ENCODE measurements around the gene GUCY2C.
A peak's percentile ranks its signal among the peaks of the same experiment; 100 is the strongest.

Gene GUCY2C

GRCh38 chr12:14723763-14724162 lies 27.4 kb upstream of the GUCY2C start:
- Histone ChIP-seq H3K4me3 (ENCODE audit: low read length, poor library complexity, severe bottlenecking) (no peak overlapping the region), H3K36me3 (ENCODE audit: insufficient read depth, low read length) (no peaks in the 10 kb centered on the region), H2AFZ (ENCODE audit: low read length) (no peak overlapping the region), H3K4me1 (ENCODE audit: insufficient read depth, low read length, poor library complexity, severe bottlenecking) (no peaks in the 10 kb centered on the region), H3F3A (ENCODE audit: low read depth) (no peaks in the 10 kb centered on the region), H4K20me1 (ENCODE audit: insufficient read depth, low read length, poor library complexity, severe bottlenecking) (no peaks in the 10 kb centered on the region), H3K9ac (ENCODE audit: low read depth, low read length, poor library complexity, severe bottlenecking) (no peak overlapping the region), H3K27me3 (ENCODE audit: insufficient read depth, low read length, poor library complexity, severe bottlenecking) (no peaks in the 10 kb centered on the region), H3K9me3 (ENCODE audit: insufficient read depth, low read depth, low read length) (no peaks in the 10 kb centered on the region), H3K4me2 (ENCODE audit: low read depth, low read length, poor library complexity, severe bottlenecking) (no peak overlapping the region), H3K79me2 (ENCODE audit: insufficient read depth, low read length) (no peaks in the 10 kb centered on the region), H3K9me2 (replicated peaks; ENCODE audit: low read depth, low read length) (no peaks in the 10 kb centered on the region)
- TF ChIP-seq EZH2phosphoT487 (IDR thresholded peaks at IDR 0.05; ENCODE audit: borderline replicate concordance), result no peak
- TF ChIP-seq, protein P1, sequence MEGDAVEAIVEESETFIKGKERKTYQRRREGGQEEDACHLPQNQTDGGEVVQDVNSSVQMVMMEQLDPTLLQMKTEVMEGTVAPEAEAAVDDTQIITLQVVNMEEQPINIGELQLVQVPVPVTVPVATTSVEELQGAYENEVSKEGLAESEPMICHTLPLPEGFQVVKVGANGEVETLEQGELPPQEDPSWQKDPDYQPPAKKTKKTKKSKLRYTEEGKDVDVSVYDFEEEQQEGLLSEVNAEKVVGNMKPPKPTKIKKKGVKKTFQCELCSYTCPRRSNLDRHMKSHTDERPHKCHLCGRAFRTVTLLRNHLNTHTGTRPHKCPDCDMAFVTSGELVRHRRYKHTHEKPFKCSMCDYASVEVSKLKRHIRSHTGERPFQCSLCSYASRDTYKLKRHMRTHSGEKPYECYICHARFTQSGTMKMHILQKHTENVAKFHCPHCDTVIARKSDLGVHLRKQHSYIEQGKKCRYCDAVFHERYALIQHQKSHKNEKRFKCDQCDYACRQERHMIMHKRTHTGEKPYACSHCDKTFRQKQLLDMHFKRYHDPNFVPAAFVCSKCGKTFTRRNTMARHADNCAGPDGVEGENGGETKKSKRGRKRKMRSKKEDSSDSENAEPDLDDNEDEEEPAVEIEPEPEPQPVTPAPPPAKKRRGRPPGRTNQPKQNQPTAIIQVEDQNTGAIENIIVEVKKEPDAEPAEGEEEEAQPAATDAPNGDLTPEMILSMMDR (conservative IDR thresholded peaks at IDR 0.05; ENCODE audit: low read length), result peak; percentile 95

DNA sequence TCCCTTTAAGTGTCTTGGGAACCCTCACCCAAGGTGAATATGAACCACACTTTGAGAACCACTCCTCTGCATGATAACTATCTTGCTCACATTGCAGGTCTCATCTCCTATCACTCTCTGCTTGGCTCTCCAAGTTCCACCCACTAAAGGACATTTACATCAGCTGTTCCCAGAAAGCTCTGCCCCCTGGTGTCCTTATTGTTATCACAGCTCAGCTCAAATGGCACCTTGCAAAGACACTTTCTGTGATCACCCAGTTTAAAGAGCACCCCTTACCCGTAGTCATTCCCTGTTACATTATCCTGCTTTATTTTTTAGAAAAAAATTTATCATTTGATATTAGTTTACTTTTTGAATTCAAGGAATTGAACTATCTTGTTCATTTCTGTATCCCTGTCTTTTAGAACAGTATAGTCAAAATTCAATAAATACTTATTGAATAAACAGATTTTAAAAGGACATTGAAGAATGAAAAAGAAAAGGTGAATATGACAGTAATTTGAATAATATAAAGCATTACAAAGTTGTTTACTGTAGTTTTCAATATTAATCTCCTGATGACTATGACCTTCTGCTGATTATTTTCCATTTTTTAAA lies 20.5 kb upstream of the GUCY2C start:
- H3K9me3 ChIP-seq (ENCODE audit: insufficient read depth, low read depth, low read length), result no peaks in the 10 kb centered on the region
- H3K4me1 ChIP-seq (ENCODE audit: insufficient read depth, low read length, poor library complexity, severe bottlenecking), result peaks cover 9% of the 10 kb centered on the region
- H2AFZ ChIP-seq (ENCODE audit: low read length), result no peak overlapping the region
- H3K27me3 ChIP-seq (ENCODE audit: insufficient read depth, low read length, poor library complexity, severe bottlenecking), result no peaks in the 10 kb centered on the region
- no peaks in the 10 kb centered on the region for H3K9me2 ChIP-seq (replicated peaks; ENCODE audit: low read depth, low read length)
- TF ChIP-seq, protein P1 (conservative IDR thresholded peaks at IDR 0.05; ENCODE audit: low read length), result peak; percentile 73
- no peak for TF ChIP-seq EZH2phosphoT487 (IDR thresholded peaks at IDR 0.05; ENCODE audit: borderline replicate concordance)
- H3K36me3 ChIP-seq (ENCODE audit: insufficient read depth, low read length), result no peaks in the 10 kb centered on the region
- no peaks in the 10 kb centered on the region for H3K79me2 ChIP-seq (ENCODE audit: insufficient read depth, low read length)
- H3K4me3 ChIP-seq (ENCODE audit: low read length, poor library complexity, severe bottlenecking), result no peak overlapping the region
- H3F3A ChIP-seq (ENCODE audit: low read depth), result no peaks in the 10 kb centered on the region
- H3K4me2 ChIP-seq (ENCODE audit: low read depth, low read length, poor library complexity, severe bottlenecking), result no peak overlapping the region
- H4K20me1 ChIP-seq (ENCODE audit: insufficient read depth, low read length, poor library complexity, severe bottlenecking), result no peaks in the 10 kb centered on the region
- H3K9ac ChIP-seq (ENCODE audit: low read depth, low read length, poor library complexity, severe bottlenecking), result no peak overlapping the region

- Histone ChIP-seq H4K20me1 (ENCODE audit: insufficient read depth, low read length, poor library complexity, severe bottlenecking) (no peaks in the 10 kb centered on the region), H3K9me2 (replicated peaks; ENCODE audit: low read depth, low read length) (no peaks in the 10 kb centered on the region), H3K27me3 (ENCODE audit: insufficient read depth, low read length, poor library complexity, severe bottlenecking) (no peaks in the 10 kb centered on the region), H3K9me3 (ENCODE audit: insufficient read depth, low read depth, low read length) (no peaks in the 10 kb centered on the region), H2AFZ (ENCODE audit: low read length) (no peak overlapping the region), H3K4me2 (ENCODE audit: low read depth, low read length, poor library complexity, severe bottlenecking) (no peak overlapping the region), H3K9ac (ENCODE audit: low read depth, low read length, poor library complexity, severe bottlenecking) (no peak overlapping the region), H3F3A (ENCODE audit: low read depth) (no peaks in the 10 kb centered on the region), H3K4me3 (ENCODE audit: low read length, poor library complexity, severe bottlenecking) (no peak overlapping the region), H3K4me1 (ENCODE audit: insufficient read depth, low read length, poor library complexity, severe bottlenecking) (peaks cover 9% of the 10 kb centered on the region), H3K36me3 (ENCODE audit: insufficient read depth, low read length) (no peaks in the 10 kb centered on the region), H3K79me2 (ENCODE audit: insufficient read depth, low read length) (no peaks in the 10 kb centered on the region)
- no peak for TF ChIP-seq EZH2phosphoT487 (IDR thresholded peaks at IDR 0.05; ENCODE audit: borderline replicate concordance)
- TF ChIP-seq, protein P1 (conservative IDR thresholded peaks at IDR 0.05; ENCODE audit: low read length), result no peak
These were observed 18.0 kb upstream of the GUCY2C start for GRCh38 chr12:14714437-14714836.
